Stomach (tissue), 19 donors: ENCODE results near the gene IMPDH2. TPM values are rescaled to one million over a fixed set of nuclear protein-coding genes. Genes with fewer than 3 reads are reported as not detected.
A peak's percentile ranks its signal among the peaks of the same experiment; 100 is the strongest.

Source experiments
- DNase-seq, 2 donors: peaks; one replicate each; pipeline versions ENCODE4 v3.0.0 to v3.0.0-alpha.2; 2013 to 2019
- H3K27ac ChIP-seq, 5 donors: fragments of 200-600 bp in 4 of 5; sonication (generic) in 4 of 5; one replicate each; pipeline ENCODE4 v1.5.1; 2013 to 2019; ENCODE audit warnings: mild to moderate bottlenecking in 1 of 5, moderate library complexity in 1 of 5
- H3K27me3 ChIP-seq, 3 donors: fragments of 200-600 bp; sonication (generic); one replicate each; pipeline ENCODE4 v1.5.1; 2017 to 2019; ENCODE audit warnings: mixed run types in 1 of 3
- H3K36me3 ChIP-seq, 4 donors: fragments of 200-600 bp; sonication (generic); 1 replicate in 3 of 4; 2 replicates in 1 of 4; pipeline ENCODE4 v1.5.1; 2016 to 2019
- H3K4me1 ChIP-seq, 4 donors: fragments of 200-600 bp; sonication (generic); one replicate each; pipeline ENCODE4 v1.5.1; 2016 to 2019
- H3K4me3 ChIP-seq, 4 donors: fragments of 200-600 bp; sonication (generic) in 3 of 4; one replicate each; pipeline ENCODE4 v1.5.1; 2016 to 2019; ENCODE audit warnings: mild to moderate bottlenecking in 1 of 4
- H3K9me3 ChIP-seq, 4 donors: fragments of 200-600 bp; sonication (generic); one replicate each; pipeline ENCODE4 v1.5.1; 2016 to 2019
- EP300 ChIP-seq: sonication (generic); formaldehyde crosslinking; IDR thresholded peaks from one replicate; pipeline ENCODE4 v1.6.1; 2017; ENCODE audit warnings: antibody characterized with exemption
- POLR2A ChIP-seq, 4 donors: fragments of 450-650 bp; IDR thresholded peaks; one replicate each; pipeline ENCODE4 v1.6.1; 2016; ENCODE audit warnings: antibody characterized with exemption in 4 of 4, control low read depth in 2 of 4, mild to moderate bottlenecking in 1 of 4, moderate library complexity in 1 of 4
- POLR2AphosphoS5 ChIP-seq, 3 donors: sonication (generic); formaldehyde crosslinking; IDR thresholded peaks; one replicate each; pipeline ENCODE4 v1.6.1; 2016; ENCODE audit warnings: antibody characterized with exemption in 3 of 3
- WGBS, 5 donors: extraction: QIAGEN DNeasy Blood & Tissue Kit in 3 of 5; methylation state at CpG; one replicate each; pipeline versions ENCODE4 v1.1.5 to v1.1.7; 2013 to 2018; 5-methylcytosine and 5-hydroxymethylcytosine counted together
- intact Hi-C: fragments of 100-400 bp; cut with DNase I; formaldehyde crosslinking; loops from one replicate; pipeline ENCODE4 v1.15.1; 2023; ENCODE audit warnings: low total_unique reads
- long read RNA-seq, 10 donors: transcript quantifications; one replicate each; lab custom pipeline, GENCODE V29; 2026
- polyA plus RNA-seq, 3 donors: library from polyadenylated mRNA; stranded (reverse); fragments of 200-250 nt; gene quantifications; one replicate each; pipeline ENCODE4 v1.2.3, GENCODE V29; 2013
- total RNA-seq, 5 donors: library from RNA; depleted of rRNA; stranded (reverse); fragments of >200 nt; gene quantifications; one replicate each; pipeline versions ENCODE4 v1.1.0 to v1.2.3, GENCODE V29; 2014 to 2016
- TF ChIP-seq, protein P1 (sequence below), 7 experiments: fragments of 450-650 bp in 4 of 7; fragments of 200-600 bp in 3 of 7; sonication (generic) in 3 of 7; IDR thresholded peaks; one replicate each; pipeline ENCODE4 v1.5.1; 2016 to 2019; ENCODE audit warnings: antibody characterized with exemption in 7 of 7, control low read depth in 2 of 7, mild to moderate bottlenecking in 1 of 7
- donor health status: healthy with polysubstance abuse.
- donor health status: Bipolar disorder and iron deficiency.
- donor health status: healthy.

IMPDH2 gene
- total RNA-seq (100 to 1,000 TPM in 3 of 5 donors, 10 to 100 TPM in 2; 50.4 to 159 (median 107) TPM), polyA plus RNA-seq (100 to 1,000 TPM in 2 of 3 donors, 10 to 100 TPM in 1; 90.9 to 156 (median 107) TPM)
- long read RNA-seq, donor 1, transcript IMPDH2-201 (14 exons, 1,643 nt), result major isoform, 17 of 19 reads
- long read RNA-seq, donor 1, partial matches to known transcripts, result 0 of 19 reads
- long read RNA-seq, donor 1, other reads (novel, unspliced or antisense), result 0 of 19 reads
- long read RNA-seq, donor 2, transcript IMPDH2-201 (14 exons, 1,643 nt), result major isoform, 36 of 40 reads
- long read RNA-seq, donor 2, partial matches to known transcripts, result 0 of 40 reads
- long read RNA-seq, donor 2, other reads (novel, unspliced or antisense), result 0 of 40 reads
- long read RNA-seq, donor 3, transcript IMPDH2-201 (14 exons, 1,643 nt), result major isoform, 30 of 48 reads
- long read RNA-seq, donor 3, partial matches to known transcripts, result 16 of 48 reads
- long read RNA-seq, donor 3, other reads (novel, unspliced or antisense), result 0 of 48 reads
- long read RNA-seq, donor 4, transcript IMPDH2-201 (14 exons, 1,643 nt), result major isoform, 5 of 6 reads
- long read RNA-seq, donor 4, partial matches to known transcripts, result 0 of 6 reads
- long read RNA-seq, donor 4, other reads (novel, unspliced or antisense), result 0 of 6 reads
- long read RNA-seq, donor 5, transcript IMPDH2-201 (14 exons, 1,643 nt), result major isoform, 41 of 67 reads
- long read RNA-seq, donor 5, partial matches to known transcripts, result 22 of 67 reads
- long read RNA-seq, donor 5, other reads (novel, unspliced or antisense), result 0 of 67 reads
- long read RNA-seq, donor 6, result 0 reads
- long read RNA-seq, donor 7, transcript IMPDH2-201 (14 exons, 1,643 nt), result major isoform, 28 of 43 reads
- long read RNA-seq, donor 7, partial matches to known transcripts, result 11 of 43 reads
- long read RNA-seq, donor 7, other reads (novel, unspliced or antisense), result 0 of 43 reads
- long read RNA-seq, donor 8, transcript IMPDH2-201 (14 exons, 1,643 nt), result major isoform, 42 of 67 reads
- long read RNA-seq, donor 8, partial matches to known transcripts, result 20 of 67 reads
- long read RNA-seq, donor 8, other reads (novel, unspliced or antisense), result 0 of 67 reads
- long read RNA-seq, donor 9, transcript IMPDH2-201 (14 exons, 1,643 nt), result major isoform, 28 of 86 reads
- long read RNA-seq, donor 9, transcript IMPDH2-205 (2 exons, 420 nt), result minor isoform, 12 of 86 reads
- long read RNA-seq, donor 9, partial matches to known transcripts, result 39 of 86 reads
- long read RNA-seq, donor 9, other reads (novel, unspliced or antisense), result 0 of 86 reads
- long read RNA-seq, donor 10, transcript IMPDH2-201 (14 exons, 1,643 nt), result major isoform, 11 of 11 reads
- long read RNA-seq, donor 10, partial matches to known transcripts, result 0 of 11 reads
- long read RNA-seq, donor 10, other reads (novel, unspliced or antisense), result 0 of 11 reads

DNA sequence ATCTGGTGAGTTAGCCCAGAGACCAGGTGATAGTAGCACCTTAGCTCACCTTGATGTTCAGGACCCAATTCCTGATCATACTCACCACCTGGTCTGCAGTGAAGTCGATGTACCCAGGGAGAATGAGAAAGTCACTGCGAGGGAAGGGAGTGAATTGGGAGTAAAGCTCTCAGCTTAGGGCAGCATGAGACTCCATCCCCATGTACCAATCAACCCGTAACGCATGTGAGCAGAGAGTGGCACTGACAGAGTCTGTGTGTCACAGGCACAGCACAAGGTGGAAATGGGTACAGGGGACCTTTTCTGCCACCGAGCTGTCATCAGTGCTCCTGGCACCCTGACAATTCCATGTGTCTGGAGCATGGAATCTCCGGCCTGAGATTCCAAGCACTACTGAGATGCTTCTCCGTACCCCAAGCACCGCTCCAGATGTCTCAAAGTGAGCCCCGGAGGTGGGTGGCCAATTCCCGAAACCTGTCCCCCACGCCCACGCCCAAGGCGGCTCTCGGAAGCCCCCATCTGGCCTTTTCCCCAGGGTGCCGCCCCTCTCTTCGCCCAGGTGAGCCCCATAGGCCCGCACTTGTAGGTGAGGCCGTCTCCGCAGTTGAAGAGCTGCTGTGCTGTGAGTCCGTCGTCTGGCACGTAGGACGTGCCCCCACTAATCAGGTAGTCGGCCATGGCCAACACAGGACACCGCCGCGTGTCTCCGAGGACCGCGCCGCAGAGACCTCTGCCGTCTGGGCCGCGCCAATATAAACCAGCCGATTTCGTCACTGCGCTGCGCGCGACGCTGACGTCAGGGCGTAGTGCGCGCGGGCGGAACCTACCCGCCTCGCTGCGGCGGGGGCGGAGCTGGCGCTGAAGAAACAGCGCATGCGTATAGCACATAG, at the start of gene IMPDH2:
Gene IMPDH2, minus strand, starts transcription at position 726 of the 890 bp plus-strand sequence. Its CDS starts 48 bp downstream, at position 678.
- peak within 1 kb of the TSS; percentile 89 to 98 (median 95) for H3K27ac ChIP-seq
- WGBS, 5 donors, result 1 to 3% (median 1%) methylated on average over 15 to 55 of the region's 55 CpGs
- H3K4me1 ChIP-seq, result peaks cover 12 to 56% (median 38%) of the 10 kb centered on the region in 4 donors
- intact Hi-C loops, result no loop called here
- no peaks in the 10 kb centered on the region for H3K27me3 ChIP-seq
- H3K36me3 ChIP-seq, result peaks cover 57 to 79% (median 76%) of the 10 kb centered on the region in 4 donors
- H3K4me3 ChIP-seq, result peak within 1 kb of the TSS; percentile 61 to 83 (median 74)
- no peaks in the 10 kb centered on the region for H3K9me3 ChIP-seq
- TF ChIP-seq EP300 (no peak), POLR2AphosphoS5 (IDR thresholded peaks at IDR 0.05) (peak; percentile 98 to 100 (median 99)), POLR2A (IDR thresholded peaks at IDR 0.05) (peak in 2 of 4 donors; percentile 83 to 90)
- TF ChIP-seq, protein P1, sequence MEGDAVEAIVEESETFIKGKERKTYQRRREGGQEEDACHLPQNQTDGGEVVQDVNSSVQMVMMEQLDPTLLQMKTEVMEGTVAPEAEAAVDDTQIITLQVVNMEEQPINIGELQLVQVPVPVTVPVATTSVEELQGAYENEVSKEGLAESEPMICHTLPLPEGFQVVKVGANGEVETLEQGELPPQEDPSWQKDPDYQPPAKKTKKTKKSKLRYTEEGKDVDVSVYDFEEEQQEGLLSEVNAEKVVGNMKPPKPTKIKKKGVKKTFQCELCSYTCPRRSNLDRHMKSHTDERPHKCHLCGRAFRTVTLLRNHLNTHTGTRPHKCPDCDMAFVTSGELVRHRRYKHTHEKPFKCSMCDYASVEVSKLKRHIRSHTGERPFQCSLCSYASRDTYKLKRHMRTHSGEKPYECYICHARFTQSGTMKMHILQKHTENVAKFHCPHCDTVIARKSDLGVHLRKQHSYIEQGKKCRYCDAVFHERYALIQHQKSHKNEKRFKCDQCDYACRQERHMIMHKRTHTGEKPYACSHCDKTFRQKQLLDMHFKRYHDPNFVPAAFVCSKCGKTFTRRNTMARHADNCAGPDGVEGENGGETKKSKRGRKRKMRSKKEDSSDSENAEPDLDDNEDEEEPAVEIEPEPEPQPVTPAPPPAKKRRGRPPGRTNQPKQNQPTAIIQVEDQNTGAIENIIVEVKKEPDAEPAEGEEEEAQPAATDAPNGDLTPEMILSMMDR (IDR thresholded peaks at IDR 0.05), result peak in 1 of 7 experiments; percentile 15
- DNase-seq, result peak; percentile 96 to 98

DNA sequence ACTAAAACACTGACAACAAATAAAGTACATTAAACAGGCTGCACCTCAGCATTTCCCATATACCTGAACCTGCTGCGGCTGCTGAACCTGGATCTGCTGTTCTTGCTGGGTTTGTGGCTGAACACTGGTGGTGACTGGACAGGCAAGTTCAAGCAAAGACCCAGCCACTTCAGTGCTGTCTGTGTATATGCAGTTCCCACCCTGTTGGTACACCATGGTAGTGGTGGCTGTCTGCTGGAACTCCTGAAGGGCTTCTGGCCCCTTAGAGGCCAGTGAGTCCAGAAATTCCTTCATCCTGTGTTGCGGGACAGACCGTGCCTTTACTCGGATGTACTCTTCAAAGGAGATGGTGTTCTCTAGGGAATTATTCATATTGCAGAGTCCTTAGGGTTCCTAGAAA, 47.4 kb upstream of the IMPDH2 start:
- H3K27ac ChIP-seq, result no peak overlapping the region
- DNase-seq, result no peak
- H3K27me3 ChIP-seq, result no peaks in the 10 kb centered on the region
- WGBS, 5 donors, result 86 to 97% (median 92%) methylated on average over 4 of the region's 4 CpGs
- TF ChIP-seq, protein P1 (IDR thresholded peaks at IDR 0.05), result no peak
- no peak for TF ChIP-seq POLR2A (IDR thresholded peaks at IDR 0.05)
- TF ChIP-seq POLR2AphosphoS5 (IDR thresholded peaks at IDR 0.05), result no peak
- TF ChIP-seq EP300, result no peak
- H3K36me3 ChIP-seq, result peaks cover 65 to 80% (median 76%) of the 10 kb centered on the region in 4 donors
- intact Hi-C loops, result no loop called here
- no peak overlapping the region for H3K4me3 ChIP-seq
- no peaks in the 10 kb centered on the region for H3K9me3 ChIP-seq
- peaks cover 0 to 15% (median 4%) of the 10 kb centered on the region in 4 donors for H3K4me1 ChIP-seq

DNA sequence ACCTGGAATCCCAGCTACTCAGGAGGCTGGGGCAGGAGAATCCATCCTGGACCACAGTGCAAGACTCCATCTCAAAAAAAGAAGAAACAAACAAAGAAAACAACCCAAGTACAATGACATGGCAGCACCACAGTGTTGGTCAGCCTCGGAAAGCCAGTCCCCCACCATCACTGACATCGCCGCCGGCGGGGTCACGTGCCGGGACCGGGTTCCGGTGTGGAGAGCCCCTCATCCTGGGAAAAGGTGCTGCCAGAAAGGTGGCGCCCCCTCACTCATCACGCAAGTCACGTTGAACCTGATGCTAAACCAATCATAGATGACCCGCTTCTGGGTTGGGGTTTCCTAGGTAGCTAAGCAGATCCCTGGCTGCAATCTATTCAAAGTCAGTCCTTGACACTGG, 46.9 kb upstream of the IMPDH2 start:
- peaks cover 71 to 85% (median 81%) of the 10 kb centered on the region in 4 donors for H3K36me3 ChIP-seq
- DNase-seq, result no peak
- no peaks in the 10 kb centered on the region for H3K9me3 ChIP-seq
- WGBS, 5 donors, result 94 to 96% (median 95%) methylated on average over 13 of the region's 13 CpGs
- intact Hi-C loops, result no loop called here
- H3K27ac ChIP-seq, result no peak overlapping the region
- no peaks in the 10 kb centered on the region for H3K27me3 ChIP-seq
- no peak overlapping the region for H3K4me3 ChIP-seq
- H3K4me1 ChIP-seq, result peaks cover 0 to 15% (median 4%) of the 10 kb centered on the region in 4 donors
- TF ChIP-seq, protein P1 (IDR thresholded peaks at IDR 0.05), result no peak
- TF ChIP-seq POLR2A (IDR thresholded peaks at IDR 0.05), result no peak
- no peak for TF ChIP-seq EP300
- no peak for TF ChIP-seq POLR2AphosphoS5 (IDR thresholded peaks at IDR 0.05)
